HepG2 (cell line): Measurements from ENCODE around the gene DMPK. TPM values are rescaled to one million over a fixed set of nuclear protein-coding genes. Genes with fewer than 3 reads are reported as not detected.

Source experiments
- ADNP ChIP-seq: sonication (generic); formaldehyde crosslinking; IDR thresholded peaks from 2 replicates; pipeline ENCODE4 v1.4.0; 2020; ENCODE audit warnings: missing genetic modification reagents
- HDAC2 ChIP-seq: sonication (generic); formaldehyde crosslinking; IDR thresholded peaks from 2 replicates; pipeline ENCODE4 v1.4.0; 2020; ENCODE audit warnings: missing genetic modification reagents
- HOXA9 ChIP-seq: sonication (generic); formaldehyde crosslinking; IDR thresholded peaks from 2 replicates; pipeline ENCODE4 v1.8.1; 2022; ENCODE audit warnings: missing genetic modification reagents, mild to moderate bottlenecking, moderate library complexity, borderline replicate concordance
- NAIF1 ChIP-seq: sonication (generic); formaldehyde crosslinking; IDR thresholded peaks from 2 replicates; pipeline ENCODE4 v1.5.0; 2020; ENCODE audit warnings: mild to moderate bottlenecking, missing genetic modification reagents, borderline replicate concordance
- NFE2 ChIP-seq: sonication (generic); formaldehyde crosslinking; IDR thresholded peaks from 2 replicates; pipeline ENCODE4 v1.4.0; 2020; ENCODE audit warnings: missing genetic modification reagents
- NR0B2 ChIP-seq: sonication (generic); formaldehyde crosslinking; IDR thresholded peaks from 2 replicates; pipeline ENCODE4 v1.4.0; 2020; ENCODE audit warnings: mild to moderate bottlenecking, missing genetic modification reagents
- PRPF4 ChIP-seq: fragments of 200-400 bp; formaldehyde crosslinking; IDR thresholded peaks from 2 replicates; pipeline ENCODE4 v1.6.1; 2016; ENCODE audit warnings: low read length, low read depth; ENCODE audit not compliant: poor library complexity, severe bottlenecking
- SMAD3 ChIP-seq: sonication (generic); formaldehyde crosslinking; IDR thresholded peaks from 2 replicates; pipeline ENCODE4 v1.4.0; 2020; ENCODE audit warnings: missing genetic modification reagents
- SP5 ChIP-seq: IDR thresholded peaks from 2 replicates; pipeline ENCODE4 v1.6.1; 2016; ENCODE audit warnings: low read depth, borderline replicate concordance
- SRF ChIP-seq: IDR thresholded peaks from 2 replicates; pipeline ENCODE4 v1.6.1; 2011; ENCODE audit warnings: mild to moderate bottlenecking, low read depth, low read length, moderate library complexity
- TFDP2 ChIP-seq: sonication (generic); formaldehyde crosslinking; IDR thresholded peaks from 2 replicates; pipeline ENCODE4 v1.4.0; 2020; ENCODE audit warnings: missing genetic modification reagents
- ZBTB14 ChIP-seq: sonication (generic); formaldehyde crosslinking; IDR thresholded peaks from 2 replicates; pipeline ENCODE4 v1.4.0; 2020; ENCODE audit warnings: missing genetic modification reagents
- ZNF18 ChIP-seq: sonication (generic); formaldehyde crosslinking; IDR thresholded peaks from 2 replicates; pipeline ENCODE4 v1.8.0; 2022; ENCODE audit warnings: mild to moderate bottlenecking, missing genetic modification reagents; ENCODE audit not compliant: insufficient replicate concordance
- ZNF275 ChIP-seq: sonication (generic); formaldehyde crosslinking; IDR thresholded peaks from 2 replicates; pipeline ENCODE4 v1.8.0; 2022; ENCODE audit warnings: missing genetic modification reagents, mild to moderate bottlenecking, inconsistent platforms, borderline replicate concordance
- ZNF3 ChIP-seq: IDR thresholded peaks from 2 replicates; pipeline ENCODE4 v1.7.0; 2017; ENCODE audit warnings: inconsistent platforms
- ZNF549 ChIP-seq: sonication (generic); formaldehyde crosslinking; IDR thresholded peaks from 2 replicates; pipeline ENCODE4 v1.5.0; 2020; ENCODE audit warnings: missing genetic modification reagents
- ZNF556 ChIP-seq: sonication (generic); formaldehyde crosslinking; IDR thresholded peaks from 2 replicates; pipeline ENCODE4 v1.4.0; 2020; ENCODE audit warnings: mild to moderate bottlenecking, missing genetic modification reagents, borderline replicate concordance
- ZNF577 ChIP-seq: sonication (generic); formaldehyde crosslinking; IDR thresholded peaks from 2 replicates; pipeline ENCODE4 v1.4.0; 2020; ENCODE audit warnings: mild to moderate bottlenecking, low read depth, missing genetic modification reagents, borderline replicate concordance
- ZNF589 ChIP-seq: sonication (generic); formaldehyde crosslinking; conservative IDR thresholded peaks from 2 replicates; pipeline ENCODE4 v1.8.0; 2022; ENCODE audit warnings: mild to moderate bottlenecking, moderate library complexity, missing genetic modification reagents
- ZNF678 ChIP-seq: sonication (generic); formaldehyde crosslinking; IDR thresholded peaks from 2 replicates; pipeline ENCODE4 v1.4.0; 2020; ENCODE audit warnings: mild to moderate bottlenecking, missing genetic modification reagents
- ZNF740 ChIP-seq: sonication (generic); formaldehyde crosslinking; IDR thresholded peaks from 2 replicates; pipeline ENCODE4 v1.4.0; 2020; ENCODE audit warnings: missing genetic modification reagents
- ZNF816 ChIP-seq: sonication (generic); formaldehyde crosslinking; IDR thresholded peaks from 2 replicates; pipeline ENCODE4 v1.8.0; 2022; ENCODE audit warnings: missing genetic modification reagents, mild to moderate bottlenecking, borderline replicate concordance
- ZSCAN5A ChIP-seq: sonication (generic); formaldehyde crosslinking; IDR thresholded peaks from 2 replicates; pipeline ENCODE4 v1.8.0; 2022; ENCODE audit warnings: mild to moderate bottlenecking, missing genetic modification reagents, borderline replicate concordance
- polyA plus RNA-seq, 8 experiments: library from polyadenylated mRNA; depleted of rRNA in 3 of 8; stranded (reverse) in 7 of 8; unstranded in 1 of 8; fragments of >200 nt; fragmentation: Illumina TruSeq in 4 of 8; extraction: Trizol in 4 of 8; gene quantifications; 2 replicates each; pipeline versions ENCODE4 v1.2.1 to v1.2.3, GENCODE V29; 2011 to 2016; ENCODE audit warnings: low read depth in 4 of 8, missing spikeins in 1 of 8, mixed read lengths in 1 of 8; ENCODE audit not compliant: insufficient read depth in 1 of 8
- total RNA-seq, 5 experiments: library from RNA; depleted of rRNA; stranded (reverse); fragments of >200 nt; fragmentation: Illumina TruSeq; extraction: Trizol; gene quantifications; 2 replicates each; pipeline ENCODE4 v1.2.3, GENCODE V29; 2016; ENCODE audit warnings: low read depth in 1 of 5

DMPK gene
- total and polyA plus RNA-seq, 2 of the 13 experiments (the other 11 are each of a cell fraction or from before 2014, with no cell fraction given), result 5.3 to 8.8 TPM

GRCh38 chr19:45769821-45770191 is 12.5 kb downstream of the DMPK start (continued):
- TF ChIP-seq ZNF18 (CRISPR knock-in tag) (peak; percentile 17), ZNF556 (CRISPR knock-in tag) (0 out of 2 replicates have a peak, but pooled peaks have one; percentile 3), NAIF1 (0 out of 2 replicates have a peak, but pooled peaks have one; percentile 18), HDAC2 (no peak), ZNF577 (CRISPR knock-in tag) (no peak), SP5 (CRISPR knock-in tag) (no peak), ZBTB14 (CRISPR knock-in tag) (no peak), ZNF740 (CRISPR knock-in tag) (0 out of 2 replicates have a peak, but pooled peaks have one; percentile 2), ZNF549 (CRISPR knock-in tag) (no peak), ZNF816 (CRISPR knock-in tag) (0 out of 2 replicates have a peak, but pooled peaks have one; percentile 1), ZNF678 (no peak; the same call in 1 of the 2 replicates), SMAD3 (CRISPR knock-in tag) (peak; percentile 18; the same call in 1 of the 2 replicates), ADNP (no peak), TFDP2 (CRISPR knock-in tag) (no peak), SRF (no peak), ZNF275 (CRISPR knock-in tag) (no peak), ZNF589 (CRISPR knock-in tag) (0 out of 2 replicates have a peak, but pooled peaks have one; percentile 6), ZSCAN5A (no peak), NFE2 (CRISPR knock-in tag) (no peak), PRPF4 (no peak), ZNF3 (CRISPR knock-in tag) (no peak), HOXA9 (0 out of 2 replicates have a peak, but pooled peaks have one; percentile 7), NR0B2 (CRISPR knock-in tag) (no peak)
